H9 (cell line): ENCODE measurements around the gene CMYA5. TPM values are rescaled to one million over a fixed set of nuclear protein-coding genes. Genes with fewer than 3 reads are reported as not detected.

ENCODE experiments used
- DNase-seq: peaks from one replicate; pipeline ENCODE4 v3.0.0-alpha.2; 2017
- H2AFZ ChIP-seq: one replicate; pipeline ENCODE4 v1.6.1; 2013; ENCODE audit warnings: mild to moderate bottlenecking, low read length, control low read depth, moderate library complexity
- H2AK5ac ChIP-seq: 2 replicates; pipeline ENCODE4 v1.6.1; 2013; ENCODE audit warnings: low read length, control low read depth, mixed read lengths; ENCODE audit not compliant: insufficient read length
- H2BK120ac ChIP-seq: one replicate; pipeline ENCODE4 v1.6.1; 2013; ENCODE audit warnings: low read depth, mild to moderate bottlenecking, low read length, control low read depth, inconsistent platforms; ENCODE audit not compliant: poor library complexity, severe bottlenecking
- H2BK12ac ChIP-seq: 2 replicates; pipeline ENCODE4 v1.6.1; 2013; ENCODE audit warnings: low read length, control low read depth, mixed read lengths, low read depth; ENCODE audit not compliant: insufficient read length
- H2BK15ac ChIP-seq: 2 replicates; pipeline ENCODE4 v1.6.1; 2013; ENCODE audit warnings: low read depth, low read length, control low read depth
- H2BK20ac ChIP-seq: one replicate; pipeline ENCODE4 v1.6.1; 2013; ENCODE audit warnings: low read depth, mild to moderate bottlenecking, low read length, control low read depth, inconsistent platforms; ENCODE audit not compliant: poor library complexity, severe bottlenecking
- H2BK5ac ChIP-seq: 2 replicates; pipeline ENCODE4 v1.6.1; 2013; ENCODE audit warnings: low read length, control low read depth, mixed read lengths; ENCODE audit not compliant: insufficient read length
- H3K14ac ChIP-seq: 2 replicates; pipeline ENCODE4 v1.6.1; 2013; ENCODE audit warnings: low read length, control low read depth; ENCODE audit not compliant: insufficient read depth
- H3K18ac ChIP-seq: 2 replicates; pipeline ENCODE4 v1.6.1; 2013; ENCODE audit warnings: low read depth, mild to moderate bottlenecking, mixed read lengths, low read length, control low read depth; ENCODE audit not compliant: insufficient read length
- H3K23ac ChIP-seq: 2 replicates; pipeline ENCODE4 v1.6.1; 2013; ENCODE audit warnings: low read length, control low read depth, mixed read lengths, low read depth; ENCODE audit not compliant: insufficient read length
- H3K23me2 ChIP-seq: 2 replicates; pipeline ENCODE4 v1.6.1; 2013; ENCODE audit warnings: low read depth, mild to moderate bottlenecking, mixed read lengths, low read length, control low read depth; ENCODE audit not compliant: insufficient read length, poor library complexity, severe bottlenecking
- H3K27ac ChIP-seq: 2 replicates; pipeline ENCODE4 v1.5.1; 2013; ENCODE audit warnings: low read length, control low read depth, mixed read lengths, low read depth; ENCODE audit not compliant: insufficient read length
- H3K27me3 ChIP-seq: 2 replicates; pipeline ENCODE4 v1.6.1; 2013; ENCODE audit warnings: low read length, control low read depth, inconsistent platforms; ENCODE audit not compliant: insufficient read depth
- H3K4ac ChIP-seq: 2 replicates; pipeline ENCODE4 v1.6.1; 2013; ENCODE audit warnings: low read depth, mild to moderate bottlenecking, control low read depth, inconsistent platforms, low read length, moderate library complexity
- H3K4me1 ChIP-seq: 2 replicates; pipeline ENCODE4 v1.6.1; 2013; ENCODE audit warnings: low read length, control low read depth, inconsistent platforms; ENCODE audit not compliant: insufficient read depth
- H3K4me2 ChIP-seq: 2 replicates; pipeline ENCODE4 v1.6.1; 2013; ENCODE audit warnings: low read length, control low read depth, mixed read lengths; ENCODE audit not compliant: insufficient read length, insufficient read depth
- H3K56ac ChIP-seq: 2 replicates; pipeline ENCODE4 v1.6.1; 2013; ENCODE audit warnings: low read depth, mild to moderate bottlenecking, mixed read lengths, low read length, control low read depth; ENCODE audit not compliant: insufficient read length
- H3K79me1 ChIP-seq: 2 replicates; pipeline ENCODE4 v1.6.1; 2013; ENCODE audit warnings: low read depth, mild to moderate bottlenecking, moderate library complexity, low read length, control low read depth, inconsistent platforms; ENCODE audit not compliant: insufficient read depth, poor library complexity, severe bottlenecking
- H3K79me2 ChIP-seq: 2 replicates; pipeline ENCODE4 v1.6.1; 2013; ENCODE audit warnings: low read length, control low read depth, inconsistent platforms; ENCODE audit not compliant: insufficient read depth
- H3K9ac ChIP-seq: 2 replicates; pipeline ENCODE4 v1.6.1; 2013; ENCODE audit warnings: low read length, control low read depth, mixed read lengths; ENCODE audit not compliant: insufficient read length; ENCODE audit errors: extremely low read depth
- H3K9me3 ChIP-seq: one replicate; pipeline ENCODE4 v1.6.1; 2013; ENCODE audit warnings: low read depth, low read length, inconsistent platforms; ENCODE audit not compliant: control insufficient read depth
- H3T11ph ChIP-seq: one replicate; pipeline ENCODE4 v1.6.1; 2013; ENCODE audit warnings: mild to moderate bottlenecking, low read length, control low read depth, inconsistent platforms
- H4K20me1 ChIP-seq: one replicate; pipeline ENCODE4 v1.6.1; 2013; ENCODE audit not compliant: control insufficient read depth, insufficient read length, insufficient read depth
- H4K5ac ChIP-seq: 2 replicates; pipeline ENCODE4 v1.6.1; 2013; ENCODE audit warnings: low read depth, mild to moderate bottlenecking, mixed read lengths, low read length, control low read depth; ENCODE audit not compliant: insufficient read length
- H4K8ac ChIP-seq: replicated peaks from 2 replicates; pipeline ENCODE4 v1.6.1; 2013; ENCODE audit warnings: low read length, control low read depth, mixed read lengths, low read depth; ENCODE audit not compliant: insufficient read length
- H4K91ac ChIP-seq: 2 replicates; pipeline ENCODE4 v1.6.1; 2013; ENCODE audit warnings: low read depth, mild to moderate bottlenecking, moderate library complexity, mixed read lengths, low read length, control low read depth; ENCODE audit not compliant: insufficient read length
- H3K27ac Mint-ChIP-seq, 3 experiments: 2 replicates in 2 of 3; 3 replicates in 1 of 3; pipeline ENCODE4 v1.8.0; 2020 to 2021; ENCODE audit warnings: mixed read lengths in 3 of 3, mild to moderate bottlenecking in 1 of 3, moderate library complexity in 1 of 3
- H3K27me3 Mint-ChIP-seq: 2 replicates; pipeline ENCODE4 v1.8.0; 2021; ENCODE audit warnings: low read depth, mild to moderate bottlenecking, moderate library complexity, mixed read lengths
- H3K36me3 Mint-ChIP-seq, 3 experiments: 2 replicates in 2 of 3; 3 replicates in 1 of 3; pipeline ENCODE4 v1.8.0; 2020 to 2021; ENCODE audit warnings: low read depth in 3 of 3, mixed read lengths in 3 of 3; ENCODE audit not compliant: insufficient read depth in 1 of 3
- H3K4me1 Mint-ChIP-seq, 2 experiments: 2 replicates each; pipeline ENCODE4 v1.8.0; 2020; ENCODE audit warnings: mixed read lengths in 2 of 2
- H3K4me3 Mint-ChIP-seq, 2 experiments: 2 replicates in 1 of 2; 3 replicates in 1 of 2; pipeline ENCODE4 v1.8.0; 2020 to 2021; ENCODE audit warnings: mild to moderate bottlenecking in 2 of 2, mixed read lengths in 2 of 2, moderate library complexity in 1 of 2
- H3K9me3 Mint-ChIP-seq, 2 experiments: 2 replicates in 1 of 2; 3 replicates in 1 of 2; pipeline ENCODE4 v1.8.0; 2020; ENCODE audit warnings: mild to moderate bottlenecking in 2 of 2, mixed read lengths in 2 of 2, moderate library complexity in 1 of 2
- CTCF ChIP-seq: fragments of 200-600 bp; sonication (generic); conservative IDR thresholded peaks from 3 replicates; pipeline ENCODE4 v1.8.0; 2021; ENCODE audit warnings: antibody characterized with exemption, mild to moderate bottlenecking
- WGBS: extraction: QIAGEN DNeasy Blood & Tissue Kit; methylation state at CpG from one replicate; pipeline ENCODE4 v1.1.7; 2013; ENCODE audit warnings: missing lambda C conversion rate, low lambda C conversion rate, mixed read lengths; ENCODE audit not compliant: insufficient read length; ENCODE audit errors: extremely low coverage; 5-methylcytosine and 5-hydroxymethylcytosine counted together
- total RNA-seq: library from RNA; stranded (reverse); gene quantifications from 2 replicates; pipeline ENCODE4 v1.2.1, GENCODE V29; 2021

Gene CMYA5
- total RNA-seq, 1 experiment from 2014 or later = 1.8 TPM

- H2AFZ ChIP-seq = no peak overlapping the region
- Mint-ChIP-seq H3K4me3 (no peak overlapping the region), H3K36me3 (no peaks in the 10 kb centered on the region; a peak in 1 of 7 replicates), H3K27me3 (peaks cover 39% of the 10 kb centered on the region), H3K9me3 (peaks cover 0 to 2% of the 10 kb centered on the region in 2 experiments; a peak in 2 of 5 replicates), H3K4me1 (no peaks in the 10 kb centered on the region), H3K27ac (no peak overlapping the region)
- no peak overlapping the region for H3K14ac ChIP-seq
- WGBS = no CpG with 5 or more reads among the region's 2 CpGs
- H4K5ac ChIP-seq = no peak overlapping the region
- no peak overlapping the region for H2BK5ac ChIP-seq
- no peaks in the 10 kb centered on the region for H3K23me2 ChIP-seq
- H3K4ac ChIP-seq = no peak overlapping the region
- no peak for DNase-seq
- H3K23ac ChIP-seq = no peak overlapping the region
- no peak for TF ChIP-seq CTCF
- no peak overlapping the region for H3K9ac ChIP-seq
- no peak overlapping the region for H2BK15ac ChIP-seq
- no peaks in the 10 kb centered on the region for H3K79me1 ChIP-seq
- H2BK12ac ChIP-seq = no peak overlapping the region
- H3T11ph ChIP-seq = no peak overlapping the region
- H2AK5ac ChIP-seq = no peak overlapping the region
- H3K4me1 ChIP-seq = no peaks in the 10 kb centered on the region
- H3K27me3 ChIP-seq = no peaks in the 10 kb centered on the region
- H3K9me3 ChIP-seq = no peaks in the 10 kb centered on the region
- no peak overlapping the region for H2BK120ac ChIP-seq
- no peak overlapping the region for H2BK20ac ChIP-seq
- H3K56ac ChIP-seq = no peak overlapping the region
- H3K4me2 ChIP-seq = no peak overlapping the region
- H3K27ac ChIP-seq = no peak overlapping the region
- no peak overlapping the region for H4K8ac ChIP-seq
- no peak overlapping the region for H3K18ac ChIP-seq
- H4K91ac ChIP-seq = no peak overlapping the region
- H4K20me1 ChIP-seq = no peaks in the 10 kb centered on the region
- no peaks in the 10 kb centered on the region for H3K79me2 ChIP-seq
Measured at GRCh38 chr5:79731775-79732174, 42.1 kb downstream of the CMYA5 start.
